Occipital lobe (tissue), 2 donors: ENCODE results near the gene PRPF19. TPM values are rescaled to one million over a fixed set of nuclear protein-coding genes. Genes with fewer than 3 reads are reported as not detected.

ENCODE experiments used
- DNase-seq: peaks from one replicate; lab custom pipeline; 2025; lab: John Stamatoyannopoulos, UW
- total RNA-seq: library from RNA; depleted of rRNA; stranded (reverse); fragments of >200 nt; gene quantifications from one replicate; pipeline ENCODE4 v1.2.3, GENCODE V29; 2014

PRPF19 gene
- total RNA-seq, 1 donor from 2014 or later, result 42.3 TPM

GRCh38 chr11:60844045-60844869 is 62.1 kb downstream of the PRPF19 start:
- DNase-seq, result no peak

GRCh38 chr11:60842668-60843600 is 63.5 kb downstream of the PRPF19 start:
- no peak for DNase-seq

GRCh38 chr11:60841797-60842667 is 64.4 kb downstream of the PRPF19 start, which contains the start of gene CCDC86:
Gene CCDC86 (plus strand): TSS chr11:60842113. CDS start chr11:60842125, 12 bp downstream.
- peak; percentile 94 for DNase-seq

Other genes with a start within 250 kb of the PRPF19 start
- gene MS4A8, start 207.0 kb downstream of the PRPF19 start, total RNA-seq, result not detected
- gene MS4A18, start 181.9 kb downstream of the PRPF19 start, total RNA-seq, result not detected
- gene MS4A15, start 149.7 kb downstream of the PRPF19 start, total RNA-seq, result not detected
- not detected for gene MS4A10, start 121.3 kb downstream of the PRPF19 start, total RNA-seq
- gene CCDC86, start 64.5 kb downstream of the PRPF19 start, total RNA-seq, result 2.5 TPM
- 1.6 TPM for gene PTGDR2, start 50.6 kb downstream of the PRPF19 start, total RNA-seq
- gene ZP1, start 39.0 kb downstream of the PRPF19 start, total RNA-seq, result not detected
- 8.3 TPM for gene TMEM109, start 7.6 kb upstream of the PRPF19 start, total RNA-seq
- gene TMEM132A, start 17.9 kb upstream of the PRPF19 start, total RNA-seq, result 104 TPM
- 5.8 TPM for gene SLC15A3, start 45.6 kb upstream of the PRPF19 start, total RNA-seq
- gene CD6, start 65.1 kb upstream of the PRPF19 start, total RNA-seq, result 0.16 TPM
- gene CD5, start 195.9 kb upstream of the PRPF19 start, total RNA-seq, result not detected